IMR-90 (cell line): ENCODE results near the gene OPCML. TPM values are rescaled to one million over a fixed set of nuclear protein-coding genes. Genes with fewer than 3 reads are reported as not detected.
A peak's percentile ranks its signal among the peaks of the same experiment; 100 is the strongest.

Experiments used
- ATAC-seq: fragments of 200-7000 bp; cut with Tn5 transposase; 2 replicates; pipeline ENCODE4 v1.9.1; 2020; ENCODE audit warnings: low read depth, mild to moderate bottlenecking, moderate library complexity
- BruUV-seq: library from RNA; stranded (reverse); fragments of 400-500 nt; replicated peaks from 2 replicates; lab custom pipeline; 2021; lab: Mats Ljungman, UMichigan
- CTCF ChIA-PET: fragments of 300-600 bp; formaldehyde crosslinking; extraction: SDS; loops from one replicate; lab custom pipeline; 2021; ENCODE audit warnings: antibody characterized with exemption; lab: Yijun Ruan, JAX
- POLR2A ChIA-PET: fragments of 300-600 bp; sonication (Branson Sonifier 250); formaldehyde crosslinking; loops from one replicate; lab custom pipeline; 2022; ENCODE audit warnings: antibody characterized with exemption; ENCODE audit not compliant: unreplicated experiment; lab: Charles Lee
- DNase-seq: peaks from one replicate; pipeline ENCODE4 v3.0.0; 2013
- H2AFZ ChIP-seq: replicated peaks from 2 replicates; pipeline ENCODE3; 2013; ENCODE audit warnings: low read length, mild to moderate bottlenecking; ENCODE audit not compliant: poor library complexity
- H2AK5ac ChIP-seq: 2 replicates; pipeline ENCODE4 v1.6.1; 2013; ENCODE audit warnings: low read depth, low read length, inconsistent platforms
- H2AK9ac ChIP-seq: replicated peaks from 2 replicates; pipeline ENCODE3; 2013; ENCODE audit warnings: mild to moderate bottlenecking, low read depth, low read length, moderate library complexity; ENCODE audit not compliant: poor library complexity
- H2BK120ac ChIP-seq: 2 replicates; pipeline ENCODE4 v1.6.1; 2013; ENCODE audit warnings: low read depth, low read length, inconsistent platforms
- H2BK15ac ChIP-seq: 3 replicates; pipeline ENCODE4 v1.6.1; 2013; ENCODE audit warnings: low read depth, low read length, inconsistent platforms
- H2BK20ac ChIP-seq: 2 replicates; pipeline ENCODE4 v1.6.1; 2013; ENCODE audit warnings: low read depth, mild to moderate bottlenecking, inconsistent platforms, low read length, moderate library complexity
- H2BK5ac ChIP-seq: 2 replicates; pipeline ENCODE4 v1.6.1; 2013; ENCODE audit warnings: mild to moderate bottlenecking, low read depth, low read length, inconsistent platforms; ENCODE audit not compliant: poor library complexity, severe bottlenecking
- H3K14ac ChIP-seq: replicated peaks from 2 replicates; pipeline ENCODE4 v1.6.1; 2013; ENCODE audit warnings: low read depth, low read length, inconsistent platforms
- H3K18ac ChIP-seq: 2 replicates; pipeline ENCODE4 v1.6.1; 2013; ENCODE audit warnings: low read depth, low read length, control low read depth
- H3K23ac ChIP-seq: 2 replicates; pipeline ENCODE4 v1.6.1; 2013; ENCODE audit warnings: low read depth, low read length, inconsistent platforms
- H3K27ac ChIP-seq: 2 replicates; pipeline ENCODE4 v1.5.1; 2013; ENCODE audit warnings: mild to moderate bottlenecking, control low read depth, low read length; ENCODE audit not compliant: insufficient read depth
- H3K27me3 ChIP-seq: 2 replicates; pipeline ENCODE4 v1.6.1; 2013; ENCODE audit warnings: low read length; ENCODE audit not compliant: control insufficient read depth, insufficient read depth
- H3K36me3 ChIP-seq: 2 replicates; pipeline ENCODE4 v1.6.1; 2013; ENCODE audit warnings: low read length, mixed read lengths; ENCODE audit not compliant: control insufficient read depth, insufficient read depth
- H3K4ac ChIP-seq: 2 replicates; pipeline ENCODE4 v1.6.1; 2013; ENCODE audit warnings: low read depth, low read length, inconsistent platforms
- H3K4me1 ChIP-seq: 2 replicates; pipeline ENCODE4 v1.6.1; 2013; ENCODE audit warnings: low read length, mixed read lengths; ENCODE audit not compliant: control insufficient read depth, insufficient read depth
- H3K4me2 ChIP-seq: 2 replicates; pipeline ENCODE4 v1.6.1; 2013; ENCODE audit warnings: low read depth, mild to moderate bottlenecking, control low read depth, low read length, moderate library complexity
- H3K4me3 ChIP-seq: 2 replicates; pipeline ENCODE4 v1.5.1; 2013; ENCODE audit warnings: low read depth, mild to moderate bottlenecking, control low read depth, low read length, moderate library complexity; ENCODE audit not compliant: insufficient read depth
- H3K56ac ChIP-seq: 2 replicates; pipeline ENCODE4 v1.6.1; 2013; ENCODE audit warnings: low read length, inconsistent platforms; ENCODE audit not compliant: insufficient read depth; ENCODE audit errors: extremely low read depth
- H3K79me1 ChIP-seq, 2 experiments: 2 replicates each; pipeline ENCODE4 v1.6.1; 2013; ENCODE audit warnings: low read length in 2 of 2, inconsistent platforms in 1 of 2, low read depth in 1 of 2
- H3K9ac ChIP-seq: 2 replicates; pipeline ENCODE4 v1.6.1; 2013; ENCODE audit warnings: low read depth, low read length, control low read depth
- H3K9me1 ChIP-seq: 2 replicates; pipeline ENCODE4 v1.6.1; 2013; ENCODE audit warnings: low read length, inconsistent platforms; ENCODE audit not compliant: insufficient read depth
- H3K9me3 ChIP-seq: 2 replicates; pipeline ENCODE4 v1.6.1; 2013; ENCODE audit warnings: low read length; ENCODE audit not compliant: control insufficient read depth, insufficient read depth
- H4K20me1 ChIP-seq: 2 replicates; pipeline ENCODE4 v1.6.1; 2013; ENCODE audit warnings: low read length, inconsistent platforms; ENCODE audit not compliant: insufficient read depth
- H4K5ac ChIP-seq: 2 replicates; pipeline ENCODE4 v1.6.1; 2013; ENCODE audit warnings: mild to moderate bottlenecking, low read depth, low read length, control low read depth
- H4K8ac ChIP-seq, 2 experiments: 2 replicates each; pipeline ENCODE4 v1.6.1; 2013; ENCODE audit warnings: low read depth in 2 of 2, low read length in 2 of 2, control low read depth in 1 of 2, inconsistent platforms in 1 of 2
- H4K91ac ChIP-seq: 2 replicates; pipeline ENCODE4 v1.6.1; 2013; ENCODE audit warnings: low read depth, low read length, inconsistent platforms; ENCODE audit not compliant: insufficient read depth
- MAFK ChIP-seq: IDR thresholded peaks from 2 replicates; pipeline ENCODE4 v1.6.1; 2012; ENCODE audit warnings: low read depth, low read length, improper control_type of control experiment
- MXI1 ChIP-seq: IDR thresholded peaks from 2 replicates; pipeline ENCODE4 v1.6.1; 2012; ENCODE audit warnings: low read depth, mild to moderate bottlenecking, low read length, moderate library complexity, borderline replicate concordance
- WGBS, 2 experiments: methylation state at CpG; one replicate each; pipeline versions ENCODE4 v1.1.5 to v1.1.7; 2013; ENCODE audit warnings: missing lambda C conversion rate in 2 of 2; ENCODE audit not compliant: insufficient read length in 1 of 2; ENCODE audit errors: extremely low coverage in 2 of 2; 5-methylcytosine and 5-hydroxymethylcytosine counted together
- dilution Hi-C: fragments of 300-500 bp; cut with HindIII; formaldehyde crosslinking; loops from one replicate; pipeline ENCODE4 v1.14.3; 2018; ENCODE audit warnings: low sequenced_read_pairs; ENCODE audit not compliant: unreplicated experiment
- in situ Hi-C: fragments of 300-500 bp; cut with MboI; formaldehyde crosslinking; loops from 3 replicates; pipeline ENCODE4 v1.14.3; 2019; ENCODE audit warnings: low sequenced_read_pairs, inconsistent platforms, mixed read lengths
- intact Hi-C: fragments of 100-400 bp; cut with micrococcal nuclease; formaldehyde crosslinking; loops from 2 replicates; pipeline ENCODE4 v1.10.0; 2022
- polyA plus RNA-seq, 3 experiments: library from polyadenylated mRNA; depleted of rRNA; stranded (reverse); fragments of >200 nt; gene quantifications; 2 replicates each; pipeline ENCODE4 v1.2.3, GENCODE V29; 2012; ENCODE audit warnings: low replicate concordance in 1 of 3
- total RNA-seq: library from RNA; depleted of rRNA; stranded (reverse); fragments of >200 nt; gene quantifications from 2 replicates; pipeline ENCODE4 v1.2.3, GENCODE V29; 2012

The OPCML gene
- total and polyA plus RNA-seq, 2 of the 4 experiments (the other 2 are of a cell fraction) = under 0.01 to 2.6 TPM

DNA sequence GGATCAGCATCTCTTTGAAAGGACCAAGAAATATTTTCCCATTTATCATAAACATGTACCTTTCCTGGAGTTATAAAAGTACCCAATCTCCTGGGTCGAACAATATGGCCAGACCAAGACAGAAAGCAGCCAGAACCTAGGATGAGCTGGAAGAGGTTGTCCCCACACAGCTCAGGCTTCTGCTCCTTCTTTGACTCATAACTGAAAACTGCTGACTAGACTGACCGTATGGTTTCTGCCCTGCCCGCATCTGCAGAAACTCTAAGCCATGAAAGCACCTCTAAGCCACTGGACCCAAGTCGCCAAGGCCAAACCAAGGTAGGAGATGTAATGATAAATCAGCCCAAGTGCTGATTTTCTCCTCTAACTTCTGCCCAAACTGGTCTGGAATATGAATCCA lies 129.8 kb downstream of the OPCML start:
- H3K9me3 ChIP-seq = peaks cover 19% of the 10 kb centered on the region
- no peak overlapping the region for H4K5ac ChIP-seq
- H3K4me3 ChIP-seq = no peak overlapping the region
- intact Hi-C loops = no loop called here
- no peaks in the 10 kb centered on the region for H3K79me1 ChIP-seq
- H3K4me1 ChIP-seq = no peaks in the 10 kb centered on the region
- H3K27me3 ChIP-seq = no peaks in the 10 kb centered on the region
- no peak for DNase-seq
- no peak overlapping the region for H3K27ac ChIP-seq
- no peak overlapping the region for H3K18ac ChIP-seq
- H3K14ac ChIP-seq = no peak overlapping the region
- ChIA-PET CTCF (no interaction called here), POLR2A (no interaction called here)
- no peaks in the 10 kb centered on the region for H4K20me1 ChIP-seq
- no peak overlapping the region for H4K91ac ChIP-seq
- H4K8ac ChIP-seq = no peak overlapping the region
- no peak for ATAC-seq
- no peak overlapping the region for H2AK5ac ChIP-seq
- no peak overlapping the region for H2BK5ac ChIP-seq
- no peak overlapping the region for H2BK15ac ChIP-seq
- no peak for TF ChIP-seq MXI1
- 0 out of 2 replicates have a peak, but pooled peaks have one; percentile 5 for TF ChIP-seq MAFK
- no peak overlapping the region for H2BK120ac ChIP-seq
- no peak overlapping the region for H3K23ac ChIP-seq
- 20% methylated on average over 1 of the region's 4 CpGs; no CpG with 5 or more reads in 1 of the 2 experiments for WGBS, 2 experiments
- BruUV-seq = no TSS peak
- H3K36me3 ChIP-seq = no peaks in the 10 kb centered on the region
- no peak overlapping the region for H3K4ac ChIP-seq
- no peak overlapping the region for H2AK9ac ChIP-seq
- dilution Hi-C loops = no loop called here
- no peaks in the 10 kb centered on the region for H3K9me1 ChIP-seq
- H3K56ac ChIP-seq = no peak overlapping the region
- no peak overlapping the region for H2AFZ ChIP-seq
- H3K4me2 ChIP-seq = no peak overlapping the region
- in situ Hi-C loops = no loop called here
- H2BK20ac ChIP-seq = no peak overlapping the region
- no peak overlapping the region for H3K9ac ChIP-seq
